Heart left ventricle (tissue), 16 donors: ENCODE data around the gene UGT1A10. TPM values are rescaled to one million over a fixed set of nuclear protein-coding genes. Genes with fewer than 3 reads are reported as not detected.

Experiments
- ATAC-seq, 4 donors: fragments of 200-7000 bp; cut with Tn5 transposase; one replicate each; pipeline ENCODE4 v1.9.1; 2020 to 2022; ENCODE audit warnings: moderate library complexity in 4 of 4, mild to moderate bottlenecking in 3 of 4, moderate number of reproducible peaks in 1 of 4
- DNase-seq, 5 donors: peaks; one replicate each; pipeline ENCODE4 v3.0.0-alpha.2; 2020
- H3K27ac ChIP-seq, 12 donors: fragments of 200-600 bp; sonication (generic) in 4 of 12; one replicate each; pipeline versions ENCODE4 v1.5.0 to v1.8.0; 2016 to 2022; ENCODE audit warnings: mild to moderate bottlenecking in 2 of 12
- H3K27me3 ChIP-seq, 9 donors: fragments of 200-600 bp; sonication (generic) in 2 of 9; one replicate each; pipeline versions ENCODE4 v1.5.1 to v1.8.0; 2016 to 2022; ENCODE audit warnings: mild to moderate bottlenecking in 3 of 9
- H3K36me3 ChIP-seq, 9 donors: fragments of 200-600 bp; sonication (generic) in 2 of 9; one replicate each; pipeline versions ENCODE4 v1.5.0 to v1.8.0; 2018 to 2022; ENCODE audit warnings: mild to moderate bottlenecking in 2 of 9
- H3K4me1 ChIP-seq, 12 donors: fragments of 200-600 bp; sonication (generic) in 4 of 12; one replicate each; pipeline versions ENCODE4 v1.5.0 to v1.8.0; 2016 to 2022; ENCODE audit warnings: mild to moderate bottlenecking in 3 of 12
- H3K4me3 ChIP-seq, 12 donors: fragments of 200-600 bp; sonication (generic) in 4 of 12; one replicate each; pipeline versions ENCODE4 v1.5.0 to v1.8.0; 2017 to 2022; ENCODE audit warnings: mild to moderate bottlenecking in 9 of 12, moderate library complexity in 4 of 12
- H3K9me3 ChIP-seq, 12 donors: fragments of 200-600 bp; sonication (generic) in 4 of 12; one replicate each; pipeline versions ENCODE4 v1.5.0 to v1.8.0; 2016 to 2022; ENCODE audit warnings: mild to moderate bottlenecking in 1 of 12
- POLR2A ChIP-seq, 2 donors: fragments of 450-650 bp; IDR thresholded peaks; one replicate each; pipeline ENCODE4 v1.6.1; 2017; ENCODE audit warnings: antibody characterized with exemption in 2 of 2, mild to moderate bottlenecking in 2 of 2, moderate library complexity in 2 of 2
- WGBS, 4 donors: extraction: QIAGEN DNeasy Blood & Tissue Kit in 2 of 4; methylation state at CpG; one replicate each; pipeline versions ENCODE4 v1.1.5 to v1.1.7; 2013 to 2018; 5-methylcytosine and 5-hydroxymethylcytosine counted together
- intact Hi-C, 10 donors: fragments of 100-400 bp; cut with DNase I; formaldehyde crosslinking; loops; one replicate each; pipeline versions ENCODE4 v1.11.1 to v1.14.2; 2022
- polyA plus RNA-seq, 2 donors: library from polyadenylated mRNA; stranded (reverse); fragments of 200-250 nt; gene quantifications; one replicate each; pipeline ENCODE4 v1.2.3, GENCODE V29; 2013
- total RNA-seq, 9 donors: library from RNA; depleted of rRNA in 2 of 9; stranded (reverse); fragments of >200 nt in 2 of 9; fragmentation: NEBNext Ultra II Directional in 3 of 9; extraction: Animal tissue kit (Norgen Biotek cat#: 25700) in 3 of 9; gene quantifications; one replicate each; pipeline versions ENCODE4 v1.1.0 to v1.2.4, GENCODE V29; 2016 to 2023
- TF ChIP-seq, protein P1 (sequence below), 12 donors: fragments of 200-600 bp; sonication (generic) in 4 of 12; IDR thresholded peaks; one replicate each; pipeline versions ENCODE4 v1.5.0 to v1.8.0; 2018 to 2022; ENCODE audit warnings: antibody characterized with exemption in 12 of 12, mild to moderate bottlenecking in 5 of 12
- donor health status: ischemic (EF 13 %, LVEDD 7.1; RV severe dilation, severe dysfunction).
- donor health status: healthy with polysubstance abuse.
- donor health status: DM: no; HTN: yes; CAD: no.
- donor health status: DM: no; HTN: no; CAD: no.
- donor health status: ischemic (EF 25% LVEDD 6.9; RV normal size, moderate dysfunction).
- donor health status: ischemic (EF 25% LVEDD 5.7; RV mildly dilated, moderate dysfunction).
- donor health status: healthy.
- donor health status: DM: yes; HTN: yes; CAD: no.
- donor health status: ischemic (EF 35%, LVEDD 5.7; RV mildly dilated, moderate dysfunction).
- donor health status: nonischemic (EF 11% LVEDD 7.7; RV severe dilation, severe dysfunction).
- donor health status: DM: yes; HTN: yes; CAD: no.
- donor health status: PGD.
- donor health status: ischemic (EF 29% LVEDD 5.4; RV normal size, mild dysfunction).
- donor health status: nonischemic (EF 23%, LVEDD 6.1; RV moderate dilation, normal function).

The UGT1A10 gene
- total and polyA plus RNA-seq, 11 donors = not detected

DNA sequence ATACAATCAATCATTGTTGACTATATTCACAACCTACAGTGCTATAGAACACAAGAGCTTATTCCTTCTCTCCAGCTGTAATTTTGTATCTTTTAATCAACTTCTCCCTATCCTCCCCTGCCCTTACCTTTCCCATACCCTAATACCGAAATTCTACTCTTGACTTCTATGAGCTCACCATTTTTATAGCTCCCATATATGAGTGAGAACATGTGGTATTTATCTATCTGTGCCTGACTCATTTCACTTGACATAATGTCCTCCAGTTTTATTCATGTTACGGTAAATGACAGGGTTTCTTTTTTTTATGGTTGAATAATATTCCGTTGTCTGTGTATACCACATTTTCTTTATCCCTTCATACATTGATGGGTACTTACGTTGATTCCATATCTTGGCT is 144.5 kb downstream of the UGT1A10 start:
- ATAC-seq (no peak), DNase-seq (no peak)
- no peaks in the 10 kb centered on the region for H3K36me3 ChIP-seq
- no peak for TF ChIP-seq POLR2A (IDR thresholded peaks at IDR 0.05)
- TF ChIP-seq, protein P1, sequence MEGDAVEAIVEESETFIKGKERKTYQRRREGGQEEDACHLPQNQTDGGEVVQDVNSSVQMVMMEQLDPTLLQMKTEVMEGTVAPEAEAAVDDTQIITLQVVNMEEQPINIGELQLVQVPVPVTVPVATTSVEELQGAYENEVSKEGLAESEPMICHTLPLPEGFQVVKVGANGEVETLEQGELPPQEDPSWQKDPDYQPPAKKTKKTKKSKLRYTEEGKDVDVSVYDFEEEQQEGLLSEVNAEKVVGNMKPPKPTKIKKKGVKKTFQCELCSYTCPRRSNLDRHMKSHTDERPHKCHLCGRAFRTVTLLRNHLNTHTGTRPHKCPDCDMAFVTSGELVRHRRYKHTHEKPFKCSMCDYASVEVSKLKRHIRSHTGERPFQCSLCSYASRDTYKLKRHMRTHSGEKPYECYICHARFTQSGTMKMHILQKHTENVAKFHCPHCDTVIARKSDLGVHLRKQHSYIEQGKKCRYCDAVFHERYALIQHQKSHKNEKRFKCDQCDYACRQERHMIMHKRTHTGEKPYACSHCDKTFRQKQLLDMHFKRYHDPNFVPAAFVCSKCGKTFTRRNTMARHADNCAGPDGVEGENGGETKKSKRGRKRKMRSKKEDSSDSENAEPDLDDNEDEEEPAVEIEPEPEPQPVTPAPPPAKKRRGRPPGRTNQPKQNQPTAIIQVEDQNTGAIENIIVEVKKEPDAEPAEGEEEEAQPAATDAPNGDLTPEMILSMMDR (IDR thresholded peaks at IDR 0.05) = no peak
- intact Hi-C loops = no loop called here
- no peaks in the 10 kb centered on the region for H3K4me1 ChIP-seq
- H3K9me3 ChIP-seq = peaks cover 0 to 8% (median 0%) of the 10 kb centered on the region in 12 donors
- 80 to 85% (median 85%) methylated on average over 4 of the region's 4 CpGs for WGBS, 4 donors
- H3K4me3 ChIP-seq = no peak overlapping the region
- no peak overlapping the region for H3K27ac ChIP-seq
- H3K27me3 ChIP-seq = peaks cover 0 to 7% (median 0%) of the 10 kb centered on the region in 9 donors

DNA sequence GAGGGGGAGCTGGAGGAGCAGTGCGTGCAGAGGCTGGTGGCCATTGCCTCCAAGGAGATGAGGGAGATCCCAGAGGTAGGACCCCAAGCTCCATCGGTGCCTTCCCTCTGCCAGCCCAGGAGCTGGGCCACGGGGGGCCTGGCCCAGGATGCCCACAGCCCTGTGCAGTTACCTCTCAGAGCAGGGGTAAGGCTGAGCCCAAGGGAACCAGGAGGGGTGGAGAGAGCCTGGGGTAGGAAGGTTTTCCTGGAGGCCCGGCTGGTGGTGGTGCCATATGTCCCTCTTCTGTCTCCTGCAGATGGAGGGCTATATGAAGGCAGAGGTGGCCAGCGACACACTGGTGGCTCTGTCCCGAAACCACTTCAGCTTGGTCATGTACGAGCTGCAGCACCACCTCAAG is 153.3 kb downstream of the UGT1A10 start:
- DNase-seq = no peak
- WGBS, 4 donors = 86 to 94% (median 93%) methylated on average over 3 to 7 of the region's 7 CpGs
- H3K27ac ChIP-seq = no peak overlapping the region
- intact Hi-C loops = no loop called here
- H3K4me1 ChIP-seq = no peaks in the 10 kb centered on the region
- H3K36me3 ChIP-seq = no peaks in the 10 kb centered on the region
- H3K4me3 ChIP-seq = no peak overlapping the region
- no peak for TF ChIP-seq POLR2A (IDR thresholded peaks at IDR 0.05)
- TF ChIP-seq, protein P1 (IDR thresholded peaks at IDR 0.05) = no peak
- no peaks in the 10 kb centered on the region for H3K9me3 ChIP-seq
- H3K27me3 ChIP-seq = peaks cover 0 to 4% (median 0%) of the 10 kb centered on the region in 9 donors
- no peak for ATAC-seq

DNA sequence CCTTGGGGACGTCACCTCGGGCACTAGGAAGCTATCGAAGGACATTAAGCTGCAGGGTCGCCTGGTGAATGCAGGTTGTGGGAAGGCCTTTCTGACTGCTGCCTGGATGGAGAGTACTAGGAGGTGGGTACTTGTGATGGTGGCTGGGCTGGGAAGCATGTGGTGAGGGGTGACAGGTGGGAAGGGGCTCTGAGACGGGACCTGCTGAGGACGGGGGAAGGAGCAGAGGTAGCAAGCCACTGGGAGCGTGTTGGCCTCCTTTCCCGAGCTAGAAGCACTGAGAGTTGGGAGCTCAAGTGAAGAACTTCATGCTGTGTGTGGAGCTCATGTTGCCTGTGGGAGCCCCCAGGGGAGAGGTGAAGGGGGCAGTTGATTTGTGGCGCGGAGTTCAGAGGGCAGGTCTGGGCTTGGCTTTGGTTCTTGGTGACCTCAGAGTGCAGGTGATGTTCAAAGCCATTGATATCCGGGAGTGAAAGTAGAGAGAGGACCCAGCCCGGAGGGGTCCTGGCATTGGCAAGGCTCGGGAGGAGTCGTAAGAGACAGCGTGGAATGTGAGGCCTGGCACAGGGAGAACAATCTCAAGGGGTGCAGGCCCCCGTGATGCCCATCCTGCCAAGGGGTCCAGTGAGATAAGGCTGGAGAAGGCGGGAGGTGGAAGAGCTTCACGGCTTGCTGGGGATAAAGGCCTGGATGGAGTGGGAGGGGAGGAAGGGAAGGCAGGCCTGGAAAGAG is 155.1 kb downstream of the UGT1A10 start:
- Histone ChIP-seq H3K4me3 (no peak overlapping the region), H3K4me1 (no peaks in the 10 kb centered on the region), H3K9me3 (no peaks in the 10 kb centered on the region), H3K27me3 (no peaks in the 10 kb centered on the region), H3K36me3 (no peaks in the 10 kb centered on the region), H3K27ac (no peak overlapping the region)
- TF ChIP-seq POLR2A (IDR thresholded peaks at IDR 0.05) = no peak
- TF ChIP-seq, protein P1 (IDR thresholded peaks at IDR 0.05) = no peak
- 80 to 86% (median 83%) methylated on average over 18 of the region's 18 CpGs for WGBS, 4 donors
- no peak for ATAC-seq
- DNase-seq = no peak
- intact Hi-C loops = no loop called here

DNA sequence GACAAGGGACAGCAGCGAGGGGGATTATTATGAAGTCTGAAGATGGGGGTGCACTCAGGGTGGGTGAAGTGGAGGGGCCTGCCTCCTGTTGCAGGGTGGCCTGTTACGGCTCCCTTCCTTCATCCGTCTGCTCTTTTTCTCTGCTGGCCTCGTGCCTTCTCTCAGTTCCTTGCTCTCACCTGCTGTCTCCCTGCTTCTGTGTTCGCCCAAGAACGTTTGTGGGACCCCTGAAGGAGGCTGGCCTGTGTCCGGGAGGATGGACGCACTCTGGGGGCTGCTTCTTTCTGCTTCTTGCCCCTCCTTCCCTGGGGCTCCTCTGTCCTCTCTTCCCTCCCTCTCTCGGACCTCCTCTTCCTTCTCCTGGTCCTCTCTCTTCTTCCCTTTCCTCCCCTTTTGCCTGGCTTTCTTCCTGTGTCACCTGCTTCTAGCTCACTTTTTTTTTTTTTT is 155.7 kb downstream of the UGT1A10 start:
- DNase-seq (no peak), ATAC-seq (no peak)
- no peaks in the 10 kb centered on the region for H3K4me1 ChIP-seq
- no peaks in the 10 kb centered on the region for H3K27me3 ChIP-seq
- no peak overlapping the region for H3K4me3 ChIP-seq
- TF ChIP-seq, protein P1 (IDR thresholded peaks at IDR 0.05) = no peak
- no peak for TF ChIP-seq POLR2A (IDR thresholded peaks at IDR 0.05)
- H3K9me3 ChIP-seq = no peaks in the 10 kb centered on the region
- H3K27ac ChIP-seq = no peak overlapping the region
- H3K36me3 ChIP-seq = no peaks in the 10 kb centered on the region
- WGBS, 4 donors = 76 to 82% (median 80%) methylated on average over 9 of the region's 9 CpGs
- intact Hi-C loops = no loop called here
